Endothelial cell of umbilical vein (primary cell): ENCODE measurements around the gene GAP43.

ENCODE experiments used
- CTCF ChIP-seq, 2 donors: IDR thresholded peaks; 1 replicate in 1 of 2; 2 replicates in 1 of 2; pipeline ENCODE4 v1.5.1; 2011; ENCODE audit warnings: low read length in 2 of 2, mild to moderate bottlenecking in 2 of 2, moderate library complexity in 2 of 2, control low read depth in 1 of 2, inconsistent platforms in 1 of 2, low read depth in 1 of 2; ENCODE audit not compliant: insufficient read depth in 1 of 2; ENCODE audit errors: extremely low read depth in 1 of 2
- JUN ChIP-seq: IDR thresholded peaks from 2 replicates; pipeline ENCODE4 v1.6.1; 2011; ENCODE audit warnings: borderline replicate concordance, low read depth; ENCODE audit not compliant: insufficient read length, insufficient read depth
- POLR2A ChIP-seq: IDR thresholded peaks from 2 replicates; pipeline ENCODE4 v1.6.1; 2012; ENCODE audit warnings: low read depth, mild to moderate bottlenecking, control low read depth, low read length

GRCh38 chr3:115671761-115672455, 48.6 kb downstream of the GAP43 start:
- TF ChIP-seq CTCF (IDR thresholded peaks at IDR 0.05; ENCODE audit: extremely low read depth in 1 of 2, insufficient read depth in 1 of 2, low read depth in 1 of 2, low read length in 2 of 2) (no peak), POLR2A (no peak), JUN (no peak)
